HG02970 (cell line): ENCODE results near the gene CERS5.

Experiments
- ATAC-seq: cut with Tn5 transposase; IDR thresholded peaks from one replicate; pipeline ENCODE4 v1.9.1; 2021; ENCODE audit warnings: mild to moderate bottlenecking, moderate library complexity, moderate number of reproducible peaks; ENCODE audit not compliant: unreplicated experiment, low FRiP score

CERS5 gene

DNA sequence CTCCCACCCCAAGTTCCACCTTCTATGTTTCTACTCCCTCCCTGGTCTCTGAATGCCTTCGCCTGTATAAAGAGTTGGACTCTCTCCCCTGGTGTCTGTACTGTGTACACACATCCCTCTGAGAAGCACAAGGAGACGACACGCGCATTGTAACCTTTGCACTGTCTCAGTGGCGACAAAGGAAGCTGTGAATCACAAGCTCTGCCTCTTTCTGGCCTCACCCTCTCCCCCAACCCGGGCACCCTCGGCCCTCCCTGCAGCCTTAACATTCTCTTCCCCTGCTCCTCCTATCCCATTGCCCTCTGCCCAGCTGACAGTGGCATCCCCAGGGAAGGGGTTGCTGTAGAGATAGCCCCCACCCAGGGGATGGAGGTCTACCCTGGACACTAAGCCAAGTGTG, 84.5 kb downstream of the CERS5 start:
- no peak for ATAC-seq

DNA sequence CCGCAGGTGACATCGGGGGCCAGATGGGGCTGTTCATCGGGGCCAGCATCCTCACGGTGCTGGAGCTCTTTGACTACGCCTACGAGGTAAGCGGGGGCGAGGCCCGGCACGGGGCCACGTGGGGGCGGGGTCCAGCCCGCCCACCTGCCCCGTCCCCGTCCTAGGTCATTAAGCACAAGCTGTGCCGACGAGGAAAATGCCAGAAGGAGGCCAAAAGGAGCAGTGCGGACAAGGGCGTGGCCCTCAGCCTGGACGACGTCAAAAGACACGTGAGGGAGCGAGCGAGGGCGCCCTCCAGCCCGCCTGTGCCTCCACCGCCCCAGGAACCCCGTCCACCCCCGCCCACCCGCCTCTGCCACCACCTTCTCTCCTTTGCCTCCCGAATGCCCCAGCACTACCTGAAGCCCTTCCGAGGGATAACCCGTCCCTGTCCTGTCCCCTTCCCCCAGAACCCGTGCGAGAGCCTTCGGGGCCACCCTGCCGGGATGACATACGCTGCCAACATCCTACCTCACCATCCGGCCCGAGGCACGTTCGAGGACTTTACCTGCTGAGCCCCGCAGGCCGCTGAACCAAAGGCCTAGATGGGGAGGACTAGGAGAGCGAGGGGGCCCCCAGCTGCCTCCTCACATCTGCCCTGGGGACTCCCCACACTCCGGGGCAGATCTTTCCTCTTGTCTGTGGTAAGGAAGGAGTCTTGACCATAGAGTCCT, 85.9 kb downstream of the CERS5 start:
- ATAC-seq: no peak

- no peak for ATAC-seq
Measured at GRCh38 chr12:50079771-50080170, 87.4 kb downstream of the CERS5 start.
